ENCODE data around the gene DNASE1L1.
"Not testable (repeated sequence)": the region's sequence is repeated elsewhere in the genome, so short reads cannot be mapped to it uniquely, and the experiment has no call there.

Gene DNASE1L1

GRCh38 chrX:154408659-154409221 is 314 bp downstream of the DNASE1L1 start:
- DNase-seq (ENCODE audit: low read depth, low spot score): no peak

DNA sequence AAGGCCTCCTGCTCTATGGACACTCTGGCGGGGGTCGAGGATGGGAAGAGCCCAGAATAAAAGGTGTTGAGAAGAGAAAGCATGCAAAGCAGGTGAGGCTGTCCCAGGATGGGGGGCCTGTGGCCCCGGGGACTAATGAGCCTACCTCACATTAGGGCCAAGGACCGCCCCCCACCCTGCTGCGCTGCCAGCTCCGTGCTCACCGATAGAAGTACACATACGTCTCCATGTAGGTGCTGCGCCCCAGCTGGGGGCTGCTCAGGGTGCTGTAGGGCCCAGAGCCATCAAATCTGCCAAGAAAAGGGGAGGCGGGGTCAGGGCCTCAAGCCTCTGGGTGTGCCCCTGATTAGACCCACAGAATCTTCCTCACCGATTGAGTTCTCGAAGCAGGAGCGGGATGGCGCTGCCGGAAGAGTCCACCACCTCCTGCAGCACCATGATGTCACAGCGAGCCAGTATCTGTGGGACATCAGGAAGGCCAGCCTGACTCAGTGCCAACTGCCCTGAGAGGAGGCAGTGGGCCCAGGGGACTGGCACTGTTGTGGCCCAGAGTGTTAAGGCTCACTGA is 4.3 kb downstream of the DNASE1L1 start:
- no peak for DNase-seq (ENCODE audit: low read depth, low spot score)

DNA sequence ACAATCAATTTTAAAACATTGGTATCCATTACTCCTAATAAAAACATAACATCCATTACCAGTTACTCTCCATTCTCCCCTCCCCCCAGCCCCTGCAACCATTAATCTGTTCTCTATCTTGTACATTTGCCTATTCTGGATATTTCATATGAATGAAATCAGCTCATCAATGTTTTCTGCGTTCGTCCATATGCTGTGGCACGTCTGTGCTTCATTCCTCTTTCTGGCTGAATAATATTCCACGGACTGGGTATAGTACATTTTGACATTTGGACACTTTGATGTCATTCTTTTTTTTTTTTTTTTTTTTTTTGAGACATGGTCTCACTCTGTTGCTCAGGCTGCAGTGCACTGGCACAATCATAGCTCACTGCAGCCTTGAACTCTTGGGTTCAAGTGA is 5.2 kb downstream of the DNASE1L1 start:
- DNase-seq (ENCODE audit: low read depth, low spot score): no peak

- no peak for DNase-seq (ENCODE audit: low read depth, low spot score)
These were observed 5.9 kb downstream of the DNASE1L1 start for GRCh38 chrX:154403192-154403591.

DNA sequence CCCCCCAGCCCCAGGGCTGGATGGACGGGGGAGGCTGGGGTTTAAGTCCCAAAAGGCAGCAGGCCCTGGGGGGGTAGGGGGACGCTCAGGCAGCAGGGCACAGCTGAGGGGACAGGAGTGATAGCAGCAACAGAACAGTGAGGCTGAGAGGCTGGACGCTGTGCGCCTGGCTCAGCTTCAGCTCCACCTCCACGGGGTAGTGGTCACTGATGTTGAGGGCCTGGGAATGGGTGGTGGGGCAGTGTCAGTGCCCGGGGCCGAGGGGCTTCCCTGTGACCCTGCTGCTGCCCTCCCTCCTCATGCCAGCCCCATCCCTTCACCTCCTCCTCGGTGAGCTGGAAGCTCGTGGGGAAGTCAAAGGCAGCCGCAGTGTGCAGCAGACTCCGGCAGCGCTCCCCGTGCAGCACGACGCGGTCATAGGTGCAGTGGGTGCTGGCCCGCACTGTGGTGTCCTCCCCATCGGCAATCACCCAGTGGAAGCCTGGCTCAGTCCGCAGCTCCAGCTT is 6.4 kb downstream of the DNASE1L1 start:
- no peak for DNase-seq (ENCODE audit: low read depth, low spot score)

- DNase-seq (ENCODE audit: low read depth, low spot score): no peak
These were observed 7.0 kb downstream of the DNASE1L1 start for GRCh38 chrX:154401918-154402621.

GRCh38 chrX:154401045-154401799 is 7.8 kb downstream of the DNASE1L1 start:
- DNase-seq (ENCODE audit: low read depth, low spot score): no peak

DNA sequence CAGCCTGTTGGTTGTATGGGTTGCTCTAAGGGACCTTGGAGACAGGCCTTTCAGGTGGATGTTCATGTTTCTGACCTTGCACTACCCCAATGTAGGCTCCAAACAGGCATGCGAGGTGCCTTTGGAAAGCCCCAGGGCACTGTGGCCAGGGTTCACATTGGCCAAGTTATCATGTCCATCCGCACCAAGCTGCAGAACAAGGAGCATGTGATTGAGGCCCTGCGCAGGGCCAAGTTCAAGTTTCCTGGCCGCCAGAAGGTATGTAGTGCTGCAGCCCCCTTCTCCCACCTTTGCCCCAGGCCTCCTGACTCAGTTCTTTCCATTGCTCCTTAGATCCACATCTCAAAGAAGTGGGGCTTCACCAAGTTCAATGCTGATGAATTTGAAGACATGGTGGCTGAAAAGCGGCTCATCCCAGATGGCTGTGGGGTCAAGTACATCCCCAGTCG is 8.7 kb downstream of the DNASE1L1 start:
- DNase-seq (ENCODE audit: low read depth, low spot score): not testable (repeated sequence)

DNA sequence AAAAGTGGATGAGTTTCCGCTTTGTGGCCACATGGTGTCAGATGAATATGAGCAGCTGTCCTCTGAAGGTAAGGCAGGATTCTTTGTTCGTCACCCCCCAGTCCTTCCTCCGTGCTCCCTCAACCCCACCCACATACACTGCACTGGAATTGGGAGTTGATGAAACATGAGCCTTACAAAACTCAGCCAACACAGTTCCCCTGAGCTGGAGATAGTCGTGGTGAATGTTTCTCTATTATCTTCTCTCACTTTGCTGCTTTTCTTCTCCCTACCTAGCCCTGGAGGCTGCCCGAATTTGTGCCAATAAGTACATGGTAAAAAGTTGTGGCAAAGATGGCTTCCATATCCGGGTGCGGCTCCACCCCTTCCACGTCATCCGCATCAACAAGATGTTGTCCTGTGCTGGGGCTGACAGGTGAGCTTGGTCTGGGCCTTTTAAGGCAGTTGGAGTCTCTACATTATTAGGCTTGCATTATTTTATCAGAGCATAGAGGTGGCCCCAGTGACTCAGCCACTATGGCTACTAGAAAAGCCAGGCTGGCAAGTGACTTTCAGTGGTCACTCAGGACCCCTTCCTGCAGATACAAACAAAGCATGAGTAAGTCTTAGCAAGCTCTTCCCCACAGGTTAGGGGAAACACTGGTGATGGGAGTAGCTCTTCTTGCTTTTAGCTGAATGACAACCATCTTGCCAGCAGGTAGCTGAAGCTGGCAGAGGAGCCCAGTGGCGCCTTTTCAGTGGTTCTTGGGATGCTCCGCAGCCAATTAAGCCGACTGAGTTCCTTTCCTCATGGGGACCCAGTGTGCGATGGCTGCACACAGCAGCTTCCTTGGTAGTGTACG is 9.3 kb downstream of the DNASE1L1 start:
- no peak for DNase-seq (ENCODE audit: low read depth, low spot score)

DNA sequence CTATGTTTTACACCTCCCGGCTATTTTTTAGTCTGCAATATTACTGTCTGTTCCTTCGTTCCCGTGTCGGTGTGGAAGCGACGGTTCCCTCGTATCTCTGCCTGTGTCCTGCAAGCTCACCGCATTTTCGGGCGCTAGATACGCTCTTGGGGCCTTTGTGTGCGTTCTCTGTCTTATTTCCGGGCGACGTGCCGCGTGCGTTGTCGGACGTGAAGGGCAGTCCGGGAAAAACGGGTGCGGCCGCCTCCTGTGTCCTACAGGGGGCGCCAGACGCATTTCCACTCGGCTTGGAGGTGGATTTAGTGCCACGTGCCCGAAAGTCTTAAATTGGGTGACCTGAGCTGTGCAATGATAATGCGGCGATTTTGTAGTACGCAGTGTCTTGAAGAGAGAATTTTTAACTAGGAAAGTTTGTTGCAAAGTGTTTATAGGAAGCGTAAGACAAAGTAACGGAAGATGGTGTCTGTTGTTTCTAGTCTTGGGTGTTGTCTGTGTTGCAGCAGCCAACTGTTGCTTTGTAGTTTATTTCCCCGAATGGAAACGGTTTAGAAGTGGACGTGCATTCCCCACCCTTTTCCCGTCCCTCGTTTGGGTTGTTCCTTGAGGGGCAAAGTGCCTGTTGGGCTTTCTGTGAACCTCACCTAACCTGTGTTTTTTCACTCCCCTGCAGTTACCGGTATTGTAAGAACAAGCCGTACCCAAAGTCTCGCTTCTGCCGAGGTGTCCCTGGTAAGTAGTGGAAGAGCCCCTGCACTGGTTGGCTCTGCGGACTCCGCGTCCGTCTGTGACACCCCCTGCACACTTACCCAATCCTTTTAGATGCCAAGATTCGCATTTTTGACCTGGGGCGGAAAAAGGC is 10.2 kb downstream of the DNASE1L1 start:
- no peak for DNase-seq (ENCODE audit: low read depth, low spot score)

DNA sequence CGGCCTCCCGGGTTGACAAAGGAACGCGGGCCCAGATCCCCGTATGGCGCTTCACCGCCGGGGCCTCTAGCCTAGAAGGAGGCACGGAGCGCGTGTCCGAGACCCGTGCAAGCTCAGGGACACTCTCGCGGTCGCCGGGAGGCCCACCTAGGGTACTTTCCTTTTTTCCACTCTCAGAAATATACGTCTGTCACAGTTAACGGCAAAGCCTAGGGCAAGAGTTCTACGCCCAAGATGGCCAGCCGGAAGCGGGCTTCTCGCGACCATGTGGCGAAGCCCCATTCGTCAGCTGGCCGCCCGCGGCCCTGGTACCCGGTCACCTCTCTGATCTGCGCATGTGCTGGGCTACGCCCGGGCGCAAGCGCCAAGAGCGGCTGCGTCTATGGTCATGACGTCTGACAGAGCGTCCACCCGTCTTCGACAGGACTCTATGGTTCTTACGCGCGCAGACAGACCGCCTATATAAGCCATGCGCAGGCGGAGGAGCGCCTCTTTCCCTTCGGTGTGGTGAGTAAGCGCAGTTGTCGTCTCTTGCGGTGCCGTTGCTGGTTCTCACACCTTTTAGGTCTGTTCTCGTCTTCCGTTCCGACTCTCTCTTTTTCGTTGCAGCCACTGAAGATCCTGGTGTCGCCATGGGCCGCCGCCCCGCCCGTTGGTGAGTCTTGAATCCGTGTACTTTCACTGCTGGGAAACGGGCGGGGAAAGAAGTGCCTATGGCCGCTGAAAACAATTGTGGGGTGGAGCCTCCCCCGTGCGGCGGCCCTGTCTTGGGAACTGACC is 11.0 kb downstream of the DNASE1L1 start, which contains the start of gene RPL10:
Gene RPL10, plus strand, starts transcription at position 490 of the 780 bp plus-strand sequence. Its CDS starts 143 bp downstream, at position 633.
- DNase-seq (ENCODE audit: low read depth, low spot score): peak; percentile 89

DNA sequence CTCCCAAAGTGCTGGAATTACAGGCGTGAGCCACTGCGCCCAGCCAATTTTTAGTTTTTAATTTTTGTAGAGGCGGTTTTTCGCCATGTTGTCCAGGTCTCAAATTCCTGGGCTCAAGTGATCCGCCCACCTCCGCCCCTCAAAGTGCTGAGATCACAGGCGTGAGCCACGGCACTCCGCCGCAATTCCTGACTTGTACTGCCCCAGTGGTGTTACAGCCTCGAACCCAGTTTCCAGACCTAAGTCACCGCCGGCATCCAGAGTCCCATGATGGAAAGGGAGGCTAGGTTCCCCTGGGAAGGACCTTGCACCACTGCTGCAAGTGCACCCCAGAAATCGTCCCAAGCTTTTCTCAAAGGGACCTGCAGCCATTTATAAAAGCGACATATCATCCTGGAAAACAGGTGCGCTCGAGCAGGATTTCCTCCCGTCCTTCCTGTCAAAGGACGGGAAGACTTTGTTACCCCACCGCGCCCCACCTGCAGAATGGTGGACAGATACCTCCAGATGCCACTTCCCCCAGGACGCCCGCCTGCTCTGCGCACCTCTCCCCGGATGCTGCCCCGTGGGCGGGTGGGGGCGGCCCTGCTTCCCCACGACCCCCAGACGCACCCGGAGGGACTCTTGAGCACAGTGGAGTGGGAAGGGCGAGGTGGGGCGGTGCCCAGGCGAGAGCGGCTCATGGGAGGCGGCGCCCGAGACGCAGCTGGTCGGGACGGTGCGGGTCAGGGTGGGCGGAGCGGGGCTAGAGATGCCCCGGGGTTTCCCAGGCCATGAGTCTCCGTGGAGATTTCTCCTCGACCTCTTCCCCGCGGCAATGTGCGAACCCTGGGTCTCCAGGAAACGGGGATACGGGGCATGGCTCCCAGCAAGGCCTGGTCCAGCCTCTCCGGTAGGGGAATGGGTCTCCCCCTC is 11.8 kb downstream of the DNASE1L1 start:
- DNase-seq (ENCODE audit: low read depth, low spot score): no peak

DNA sequence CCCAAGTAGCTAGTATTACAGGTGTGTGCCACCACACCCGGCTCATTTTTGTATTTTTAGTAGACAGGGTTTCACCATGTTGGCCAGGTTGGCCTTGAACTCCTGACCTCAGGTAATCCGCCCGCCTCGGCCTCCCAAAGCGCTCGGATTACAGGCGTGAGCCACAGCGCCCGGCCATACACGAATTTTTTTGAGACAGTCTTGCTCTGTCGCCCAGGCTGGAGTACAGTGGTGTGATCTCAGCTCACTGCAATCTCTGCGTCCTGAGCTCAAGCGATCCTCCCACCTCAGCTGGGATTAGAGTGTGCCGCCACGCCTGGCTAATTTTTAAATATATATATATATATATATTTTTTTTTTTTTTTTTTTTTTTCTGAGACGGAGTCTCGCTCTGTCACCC is 12.7 kb downstream of the DNASE1L1 start:
- DNase-seq (ENCODE audit: low read depth, low spot score): not testable (repeated sequence)

GRCh38 chrX:154389812-154390747 is 19.0 kb downstream of the DNASE1L1 start:
- not testable (repeated sequence) for DNase-seq (ENCODE audit: low read depth, low spot score)

DNA sequence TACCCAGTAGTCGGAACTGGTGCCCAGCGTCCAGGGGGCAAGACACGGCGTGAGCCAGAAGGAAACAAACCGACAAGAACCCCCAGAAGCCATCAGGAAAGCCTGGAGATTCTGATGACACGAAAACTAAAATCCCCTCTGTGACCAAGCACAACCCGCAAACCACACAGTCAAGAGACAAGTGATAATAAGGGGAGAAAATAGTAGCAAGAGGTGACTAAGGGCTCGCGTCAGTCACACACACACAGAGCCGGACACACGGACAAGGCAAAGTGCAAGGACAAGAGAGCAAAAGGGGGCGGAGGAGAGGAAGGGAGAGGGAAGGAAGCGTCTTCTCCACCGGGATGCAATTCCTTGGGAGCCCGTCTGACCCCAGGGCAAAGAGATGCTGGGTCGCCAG is 20.4 kb downstream of the DNASE1L1 start:
- DNase-seq (ENCODE audit: low read depth, low spot score): not testable (repeated sequence)

- not testable (repeated sequence) for DNase-seq (ENCODE audit: low read depth, low spot score)
These were observed 21.0 kb downstream of the DNASE1L1 start for GRCh38 chrX:154388094-154388493.

- no peak for DNase-seq (ENCODE audit: low read depth, low spot score)
These were observed 24.7 kb downstream of the DNASE1L1 start for GRCh38 chrX:154384284-154384892.

Data from iPS DF 19.7 (cell line).